OCI-LY7 (cell line): ENCODE results near the gene RIMBP2.

Source experiments
- CTCF ChIP-seq: fragments of 200-600 bp; sonication (generic); conservative IDR thresholded peaks from 2 replicates; pipeline ENCODE4 v1.5.1; 2014; ENCODE audit warnings: mild to moderate bottlenecking, antibody characterized with exemption, low read length, moderate library complexity, mixed read lengths
- EZH2phosphoT487 ChIP-seq: fragments of 200-600 bp; sonication (generic); IDR thresholded peaks from 2 replicates; pipeline ENCODE4 v1.6.1; 2018; ENCODE audit warnings: low read depth, borderline replicate concordance, mild to moderate bottlenecking, mixed run types, antibody characterized with exemption, low read length, moderate library complexity, mixed read lengths

- TF ChIP-seq CTCF (no peak), EZH2phosphoT487 (no peak)
Measured at GRCh38 chr12:130621696-130622298, 94.3 kb downstream of the RIMBP2 start.
